Measurements from ENCODE around the gene DPYD.

The DPYD gene

DNA sequence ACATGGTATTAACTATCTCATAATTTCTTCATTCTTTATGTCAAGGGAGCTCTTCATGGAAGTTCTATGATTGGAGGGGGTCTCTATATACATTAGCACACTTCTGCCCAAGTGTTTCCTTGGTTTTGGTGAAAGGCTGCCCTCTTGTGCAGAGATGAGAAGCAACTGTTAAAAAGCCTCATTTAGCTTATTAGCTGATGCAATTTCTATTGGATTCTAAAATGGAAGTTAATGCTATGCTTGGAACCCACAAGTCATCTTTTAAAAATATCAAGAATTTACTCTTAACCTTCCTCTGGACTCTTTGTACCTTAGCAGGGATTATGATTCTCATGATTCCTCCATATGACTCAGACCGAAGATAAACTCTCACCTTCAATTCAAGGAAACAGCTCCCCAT is 870.3 kb downstream of the DPYD start:
- FAIRE-seq = no peak
- TF ChIP-seq CTCF (IDR thresholded peaks at IDR 0.05; ENCODE audit: insufficient read depth, missing control alignments) = peak; percentile 27
- no peak for DNase-seq (ENCODE audit: insufficient read length, low spot score)

- FAIRE-seq (no peak), DNase-seq (ENCODE audit: insufficient read length, low spot score) (no peak)
- TF ChIP-seq CTCF (IDR thresholded peaks at IDR 0.05; ENCODE audit: insufficient read depth, missing control alignments) = no peak
These were observed 873.4 kb downstream of the DPYD start for GRCh38 chr1:97047421-97047793.

- FAIRE-seq (no peak), DNase-seq (ENCODE audit: insufficient read length, low spot score) (no peak)
- TF ChIP-seq CTCF (IDR thresholded peaks at IDR 0.05; ENCODE audit: insufficient read depth, missing control alignments) = no peak
These were observed 873.9 kb downstream of the DPYD start for GRCh38 chr1:97046765-97047420.

GRCh38 chr1:97044159-97044760 is 876.6 kb downstream of the DPYD start:
- no peak for TF ChIP-seq CTCF (IDR thresholded peaks at IDR 0.05; ENCODE audit: insufficient read depth, missing control alignments)
- DNase-seq (ENCODE audit: insufficient read length, low spot score) (no peak), FAIRE-seq (no peak)

- FAIRE-seq (no peak), DNase-seq (ENCODE audit: insufficient read length, low spot score) (no peak)
- TF ChIP-seq CTCF (IDR thresholded peaks at IDR 0.05; ENCODE audit: insufficient read depth, missing control alignments) = no peak
These were observed 878.3 kb downstream of the DPYD start for GRCh38 chr1:97042551-97042950.

DNA sequence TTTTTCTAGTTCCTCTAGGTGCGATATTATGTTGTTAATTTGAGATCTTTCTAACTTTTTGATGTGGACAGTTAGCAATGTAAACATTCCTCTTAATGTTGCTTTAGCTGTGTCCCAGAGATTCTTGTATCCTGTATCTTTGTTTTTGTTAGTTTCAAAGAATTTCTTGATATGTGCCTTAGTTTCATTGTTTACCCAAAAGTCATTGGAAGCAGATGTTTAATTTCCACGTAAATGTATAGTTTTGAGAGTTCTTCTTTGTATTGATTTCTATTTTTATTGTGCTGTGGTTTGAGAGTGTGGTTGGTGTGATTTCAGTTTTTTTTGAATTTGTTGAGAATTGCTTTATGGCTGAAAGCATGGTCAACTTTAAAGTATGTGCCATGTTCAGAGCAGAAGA is 879.8 kb downstream of the DPYD start:
- DNase-seq (ENCODE audit: insufficient read length, low spot score) (no peak), FAIRE-seq (no peak)
- TF ChIP-seq CTCF (IDR thresholded peaks at IDR 0.05; ENCODE audit: insufficient read depth, missing control alignments) = no peak

GRCh38 chr1:97038410-97038809 is 882.4 kb downstream of the DPYD start:
- FAIRE-seq (no peak), DNase-seq (ENCODE audit: insufficient read length, low spot score) (no peak)
- TF ChIP-seq CTCF (IDR thresholded peaks at IDR 0.05; ENCODE audit: insufficient read depth, missing control alignments) = no peak
